DMS 273 (cell line): ENCODE data around the gene TOM1L1.
A peak's percentile ranks its signal among the peaks of the same experiment; 100 is the strongest.

Experiments
- DNase-seq: peaks from one replicate; lab custom pipeline; 2025; ENCODE audit not compliant: unreplicated experiment; lab: John Stamatoyannopoulos, UW

The TOM1L1 gene

GRCh38 chr17:54892360-54892759 is 8.3 kb upstream of the TOM1L1 start:
- no peak for DNase-seq

GRCh38 chr17:54898576-54898975 is 2.1 kb upstream of the TOM1L1 start:
- no peak for DNase-seq

- no peak for DNase-seq
Measured at GRCh38 chr17:54899201-54899600, 1.5 kb upstream of the TOM1L1 start.

- DNase-seq, result peak; percentile 53
Measured at GRCh38 chr17:54899721-54900456, 763 bp upstream of the TOM1L1 start.

- peak; percentile 75 for DNase-seq
Measured at GRCh38 chr17:54901230-54901822, 674 bp downstream of the TOM1L1 start.

- no peak for DNase-seq
Measured at GRCh38 chr17:54902017-54902416, 1.4 kb downstream of the TOM1L1 start.

- DNase-seq, result no peak
Measured at GRCh38 chr17:54902611-54903010, 2.0 kb downstream of the TOM1L1 start.

DNA sequence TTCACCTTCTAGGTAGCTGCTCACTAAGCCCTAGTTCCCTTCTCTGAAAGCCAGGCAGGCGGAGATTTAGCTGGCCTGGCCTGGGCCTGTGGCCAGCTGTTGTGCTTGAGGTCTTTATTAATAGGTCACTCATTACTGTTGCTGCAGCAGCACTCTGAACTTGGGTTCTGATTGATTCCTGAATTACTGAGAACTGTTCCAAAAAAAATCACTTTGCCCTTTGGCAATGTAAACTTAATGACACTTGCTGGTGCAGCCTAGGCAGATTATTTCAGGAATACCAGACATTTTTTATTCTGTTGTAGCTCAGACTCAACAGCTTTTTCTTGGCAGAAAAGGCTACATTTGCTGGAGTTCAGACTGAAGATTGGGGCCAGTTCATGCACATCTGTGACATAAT is 2.7 kb downstream of the TOM1L1 start:
- peak; percentile 12 for DNase-seq

- no peak for DNase-seq
Measured at GRCh38 chr17:54906683-54907082, 6.0 kb downstream of the TOM1L1 start.

- no peak for DNase-seq
Measured at GRCh38 chr17:54907376-54907775, 6.7 kb downstream of the TOM1L1 start.

DNA sequence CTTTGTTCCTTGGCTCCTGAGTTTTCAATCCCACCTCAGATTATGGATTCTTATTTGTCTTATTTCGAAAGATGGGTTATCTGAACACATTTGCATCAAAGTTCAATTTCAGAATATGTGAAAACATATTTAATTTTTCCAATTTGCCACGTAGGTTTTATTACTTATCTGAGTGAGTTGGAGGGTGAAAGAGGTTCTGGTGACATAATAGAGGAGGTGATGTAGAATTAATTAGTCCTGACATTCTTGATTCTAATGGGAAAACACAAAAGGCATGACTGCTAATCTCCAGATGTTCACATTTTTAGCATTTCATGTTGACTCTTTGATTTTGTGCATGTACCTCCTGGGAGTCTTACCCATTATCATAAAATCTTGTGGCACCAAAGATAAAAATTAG is 9.1 kb downstream of the TOM1L1 start:
- no peak for DNase-seq

- no peak for DNase-seq
Measured at GRCh38 chr17:54916721-54917120, 16.1 kb downstream of the TOM1L1 start.

- DNase-seq, result no peak
Measured at GRCh38 chr17:54919425-54919824, 18.8 kb downstream of the TOM1L1 start.

GRCh38 chr17:54920819-54921218 is 20.2 kb downstream of the TOM1L1 start:
- DNase-seq, result no peak

DNA sequence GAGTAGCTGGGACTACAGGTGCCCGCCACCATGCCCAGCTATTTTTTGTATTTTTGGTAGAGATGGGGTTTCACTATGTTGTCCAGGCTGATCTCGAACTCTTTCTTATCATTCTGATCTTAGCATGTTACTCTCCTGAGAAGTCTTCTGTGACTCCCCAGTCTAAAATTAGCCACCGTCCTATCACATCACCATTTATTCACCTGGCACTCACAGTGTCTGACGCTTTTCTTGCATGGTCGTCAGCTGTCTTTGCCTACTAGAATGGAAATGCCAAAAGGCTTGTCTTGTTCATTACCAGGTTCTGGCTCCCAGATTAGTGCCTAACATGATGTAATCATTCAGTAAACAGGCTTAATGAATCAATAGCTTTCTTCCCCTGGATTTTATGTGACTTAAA is 23.8 kb downstream of the TOM1L1 start:
- no peak for DNase-seq

GRCh38 chr17:54927525-54927924 is 26.9 kb downstream of the TOM1L1 start:
- no peak for DNase-seq

- DNase-seq, result no peak
Measured at GRCh38 chr17:54932711-54933110, 32.1 kb downstream of the TOM1L1 start.

GRCh38 chr17:54933921-54934320 is 33.3 kb downstream of the TOM1L1 start:
- DNase-seq, result no peak

- DNase-seq, result no peak
Measured at GRCh38 chr17:54935471-54935870, 34.8 kb downstream of the TOM1L1 start.

DNA sequence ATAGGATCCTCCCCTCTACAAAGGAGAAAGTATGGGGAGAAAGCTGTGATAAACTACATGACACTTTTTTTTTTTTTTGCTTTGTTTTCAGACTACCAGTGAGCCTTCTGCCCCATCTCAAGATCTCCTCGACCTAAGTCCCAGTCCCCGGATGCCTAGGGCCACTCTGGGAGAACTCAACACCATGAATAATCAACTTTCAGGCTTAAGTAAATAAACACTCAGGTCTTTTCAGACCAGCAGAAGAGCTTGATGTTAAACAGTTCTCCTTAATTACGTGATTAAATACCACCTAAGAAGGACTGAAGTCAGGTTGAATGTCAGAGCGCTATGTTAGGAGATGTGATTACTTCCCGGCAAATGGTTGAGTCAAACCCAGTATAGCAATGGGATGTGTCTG is 36.4 kb downstream of the TOM1L1 start:
- DNase-seq, result no peak

GRCh38 chr17:54937426-54937825 is 36.8 kb downstream of the TOM1L1 start:
- no peak for DNase-seq

DNA sequence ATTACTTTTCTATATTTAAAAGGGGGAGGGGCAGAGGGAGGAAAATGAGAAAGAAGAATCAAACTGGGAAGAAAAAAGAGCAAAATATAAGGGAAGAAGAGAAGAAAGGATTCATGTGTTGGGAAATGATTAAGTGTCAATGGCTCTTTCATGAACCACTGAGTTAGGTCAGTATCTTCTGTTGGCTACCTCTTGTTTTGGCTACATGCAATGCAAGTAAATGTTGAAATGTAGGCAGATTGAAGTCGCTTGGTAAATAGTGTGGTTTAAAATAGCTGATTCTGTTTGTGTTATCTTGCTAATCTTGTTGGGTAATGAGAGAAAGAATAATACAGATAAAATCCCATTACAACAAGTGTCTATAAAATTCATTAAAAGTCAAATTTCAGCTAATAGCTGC is 40.6 kb downstream of the TOM1L1 start:
- DNase-seq, result no peak

DNA sequence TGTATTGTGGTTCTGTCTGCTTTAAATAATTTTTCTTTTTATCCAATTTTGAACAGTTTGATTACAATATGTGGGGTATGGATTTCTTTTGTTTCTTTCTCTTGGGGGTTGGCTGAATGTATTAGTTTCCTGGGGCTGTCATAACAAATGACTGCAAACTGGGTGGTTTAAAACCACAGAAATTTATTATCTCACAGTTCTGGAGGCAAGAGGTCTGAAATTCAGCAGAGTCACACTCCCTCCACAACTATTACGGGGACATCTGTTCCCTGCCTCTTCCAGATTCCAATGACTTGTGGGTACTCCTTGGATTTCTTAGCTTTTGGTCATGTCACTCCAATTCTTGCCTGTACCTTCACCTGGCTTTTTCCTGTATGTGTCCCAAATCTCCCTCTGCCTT is 44.1 kb downstream of the TOM1L1 start:
- DNase-seq, result no peak
